SK-N-SH (cell line): Measurements from ENCODE around the gene DOCK8.

Experiments
- CTCF ChIP-seq: fragments of 200-600 bp; sonication (generic); IDR thresholded peaks from 2 replicates; pipeline ENCODE4 v1.6.1; 2017; ENCODE audit warnings: antibody characterized with exemption, mild to moderate bottlenecking, moderate library complexity
- IRF3 ChIP-seq: fragments of 150-350 bp; IDR thresholded peaks from 2 replicates; pipeline ENCODE4 v1.6.1; 2016; ENCODE audit warnings: mild to moderate bottlenecking, low read depth, low read length
- MAX ChIP-seq: IDR thresholded peaks from 2 replicates; pipeline ENCODE4 v1.4.0; 2012; ENCODE audit warnings: low read depth
- PBX3 ChIP-seq: IDR thresholded peaks from 2 replicates; pipeline ENCODE4; 2012
- RFX5 ChIP-seq: IDR thresholded peaks from 2 replicates; pipeline ENCODE4 v1.6.1; 2012; ENCODE audit warnings: mild to moderate bottlenecking, improper control_type of control experiment, low read length
- USF1 ChIP-seq: IDR thresholded peaks from 2 replicates; pipeline ENCODE4 v1.4.0; 2012; ENCODE audit warnings: low read depth, borderline replicate concordance

- no peak for TF ChIP-seq MAX
- no peak for TF ChIP-seq PBX3
- TF ChIP-seq IRF3 = no peak
- no peak for TF ChIP-seq RFX5
- TF ChIP-seq CTCF = no peak
- no peak for TF ChIP-seq USF1
Observed at GRCh38 chr9:363274-363612, 148.6 kb downstream of the DOCK8 start.
